Gastroesophageal sphincter (tissue), 4 donors: Measurements from ENCODE around the gene PPP4R1. TPM values are rescaled to one million over a fixed set of nuclear protein-coding genes. Genes with fewer than 3 reads are reported as not detected.

ENCODE experiments used
- ATAC-seq: fragments of 150-250 bp; one replicate; pipeline ENCODE4 v1.9.1; 2016; ENCODE audit warnings: mild to moderate bottlenecking, moderate library complexity
- H3K27ac ChIP-seq, 4 donors: fragments of 200-600 bp; sonication (generic) in 3 of 4; 1 replicate in 3 of 4; 2 replicates in 1 of 4; pipeline ENCODE4 v1.5.1; 2016 to 2019
- H3K27me3 ChIP-seq: fragments of 200-600 bp; sonication (generic); one replicate; pipeline ENCODE4 v1.5.1; 2019
- H3K36me3 ChIP-seq, 2 donors: fragments of 200-600 bp; sonication (generic); one replicate each; pipeline ENCODE4 v1.5.1; 2019; ENCODE audit warnings: control low read depth in 1 of 2
- H3K4me1 ChIP-seq, 3 donors: fragments of 200-600 bp; sonication (generic); 1 replicate in 2 of 3; 2 replicates in 1 of 3; pipeline ENCODE4 v1.5.1; 2016 to 2019; ENCODE audit warnings: control low read depth in 2 of 3
- H3K4me3 ChIP-seq, 2 donors: fragments of 200-600 bp; sonication (generic); one replicate each; pipeline ENCODE4 v1.5.1; 2019; ENCODE audit warnings: mild to moderate bottlenecking in 1 of 2, moderate library complexity in 1 of 2
- H3K9me3 ChIP-seq, 3 donors: fragments of 200-600 bp; sonication (generic); one replicate each; pipeline ENCODE4 v1.5.1; 2017 to 2019; ENCODE audit warnings: control low read depth in 2 of 3
- CTCF ChIP-seq, 4 experiments: fragments of 200-600 bp in 2 of 4; fragments of 450-650 bp in 2 of 4; sonication (generic) in 1 of 4; IDR thresholded peaks; one replicate each; pipeline ENCODE4 v1.5.1; 2017 to 2019; ENCODE audit warnings: antibody characterized with exemption in 4 of 4, mild to moderate bottlenecking in 2 of 4, moderate library complexity in 2 of 4
- EP300 ChIP-seq: sonication (generic); formaldehyde crosslinking; IDR thresholded peaks from one replicate; pipeline ENCODE4 v1.6.1; 2017; ENCODE audit warnings: antibody characterized with exemption, mild to moderate bottlenecking
- POLR2A ChIP-seq, 2 donors: fragments of 450-650 bp; IDR thresholded peaks; one replicate each; pipeline ENCODE4 v1.6.1; 2017; ENCODE audit warnings: antibody characterized with exemption in 2 of 2, mild to moderate bottlenecking in 2 of 2, moderate library complexity in 1 of 2
- POLR2AphosphoS5 ChIP-seq: sonication (generic); formaldehyde crosslinking; IDR thresholded peaks from one replicate; pipeline ENCODE4 v1.6.1; 2017; ENCODE audit warnings: antibody characterized with exemption
- WGBS, 2 donors: methylation state at CpG; one replicate each; pipeline ENCODE4 v1.1.5; 2018; ENCODE audit warnings: low coverage in 1 of 2; 5-methylcytosine and 5-hydroxymethylcytosine counted together
- total RNA-seq, 4 donors: library from RNA; depleted of rRNA; stranded (reverse); fragments of >200 nt; gene quantifications; one replicate each; pipeline ENCODE4 v1.1.0, GENCODE V29; 2016

Gene PPP4R1
- total RNA-seq, 4 donors from 2014 or later, result 91.1 to 174 (median 117) TPM

GRCh38 chr18:9577361-9577760, 37.0 kb downstream of the PPP4R1 start:
- WGBS, 2 donors, result 99% methylated on average over 8 of the region's 9 CpGs; no CpG with 5 or more reads in 1 of the 2 donors
- H3K27me3 ChIP-seq, result no peaks in the 10 kb centered on the region
- H3K36me3 ChIP-seq, result peaks cover 0 to 52% of the 10 kb centered on the region in 2 donors
- ATAC-seq, result no peak
- H3K4me3 ChIP-seq, result no peak overlapping the region
- no peak overlapping the region for H3K27ac ChIP-seq
- H3K4me1 ChIP-seq, result peaks cover 0 to 16% (median 4%) of the 10 kb centered on the region in 3 donors
- TF ChIP-seq POLR2AphosphoS5, result no peak
- TF ChIP-seq POLR2A (IDR thresholded peaks at IDR 0.05), result no peak
- TF ChIP-seq EP300, result no peak
- TF ChIP-seq CTCF (IDR thresholded peaks at IDR 0.05), result no peak
- H3K9me3 ChIP-seq, result no peaks in the 10 kb centered on the region

DNA sequence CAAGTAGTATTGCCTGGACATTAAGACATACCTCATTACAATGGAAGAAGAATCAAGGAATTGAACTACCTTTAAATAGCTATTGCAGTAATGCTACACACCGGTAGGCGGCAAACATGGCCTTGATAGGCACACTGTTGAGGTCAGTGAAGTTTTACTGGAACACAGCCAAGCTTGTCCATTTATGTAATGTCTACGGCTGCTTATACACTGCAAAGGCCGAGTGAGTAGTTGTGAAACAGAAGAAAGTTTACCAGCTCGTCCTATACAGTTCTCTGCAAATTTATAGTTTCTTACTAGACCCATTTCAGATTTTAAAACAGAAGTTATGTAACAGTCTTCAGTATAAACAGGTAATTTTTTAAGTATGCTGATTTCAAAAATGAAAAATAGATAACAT, 38.8 kb downstream of the PPP4R1 start:
- H3K4me3 ChIP-seq, result no peak overlapping the region
- peak; percentile 96 for ATAC-seq
- H3K4me1 ChIP-seq, result peaks cover 0 to 16% (median 4%) of the 10 kb centered on the region in 3 donors
- TF ChIP-seq POLR2AphosphoS5 (peak; percentile 85), POLR2A (IDR thresholded peaks at IDR 0.05) (no peak), CTCF (IDR thresholded peaks at IDR 0.05) (peak; percentile 75 to 90 (median 87)), EP300 (no peak)
- peak overlapping the region in 2 of 4 donors; percentile 37 to 49 for H3K27ac ChIP-seq
- H3K36me3 ChIP-seq, result peaks cover 0 to 52% of the 10 kb centered on the region in 2 donors
- H3K9me3 ChIP-seq, result no peaks in the 10 kb centered on the region
- H3K27me3 ChIP-seq, result no peaks in the 10 kb centered on the region
- 0 to 15% methylated on average over 5 of the region's 5 CpGs for WGBS, 2 donors

DNA sequence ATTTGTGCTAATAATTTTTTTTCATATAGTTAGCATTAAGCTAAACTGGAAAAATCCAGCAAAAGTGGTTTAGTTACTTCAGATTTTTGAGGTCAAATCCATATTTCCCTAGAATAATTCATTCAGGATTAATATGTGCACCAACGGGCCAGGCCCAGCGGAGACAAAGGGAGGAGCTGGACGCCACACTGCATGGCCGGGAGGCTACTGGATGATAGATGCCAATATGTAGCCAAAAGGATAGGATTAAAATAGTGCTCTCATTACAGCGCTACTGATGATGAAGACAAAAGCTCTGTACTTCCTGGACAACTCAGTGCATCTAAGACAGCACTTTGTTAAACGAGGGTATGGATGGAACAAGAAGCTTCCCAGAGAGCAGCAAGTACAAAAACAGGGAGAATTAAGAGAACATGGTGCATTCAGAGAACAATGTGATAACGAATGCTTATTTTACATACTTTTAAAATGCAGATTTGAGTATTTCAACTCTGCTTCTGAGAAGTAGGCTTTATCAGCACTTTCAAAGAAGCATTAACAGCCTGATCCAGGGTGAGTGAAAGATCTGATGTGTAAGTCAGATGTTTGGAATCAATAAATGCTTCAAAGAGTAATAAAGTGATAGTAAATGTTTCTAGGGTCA, 39.8 kb downstream of the PPP4R1 start:
- 66 to 77% methylated on average over 7 of the region's 7 CpGs for WGBS, 2 donors
- TF ChIP-seq CTCF (IDR thresholded peaks at IDR 0.05) (no peak), POLR2AphosphoS5 (no peak), EP300 (no peak), POLR2A (IDR thresholded peaks at IDR 0.05) (no peak)
- no peaks in the 10 kb centered on the region for H3K9me3 ChIP-seq
- no peak for ATAC-seq
- no peak overlapping the region for H3K27ac ChIP-seq
- H3K4me3 ChIP-seq, result no peak overlapping the region
- peaks cover 0 to 52% of the 10 kb centered on the region in 2 donors for H3K36me3 ChIP-seq
- H3K27me3 ChIP-seq, result no peaks in the 10 kb centered on the region
- H3K4me1 ChIP-seq, result peaks cover 0 to 22% (median 4%) of the 10 kb centered on the region in 3 donors

DNA sequence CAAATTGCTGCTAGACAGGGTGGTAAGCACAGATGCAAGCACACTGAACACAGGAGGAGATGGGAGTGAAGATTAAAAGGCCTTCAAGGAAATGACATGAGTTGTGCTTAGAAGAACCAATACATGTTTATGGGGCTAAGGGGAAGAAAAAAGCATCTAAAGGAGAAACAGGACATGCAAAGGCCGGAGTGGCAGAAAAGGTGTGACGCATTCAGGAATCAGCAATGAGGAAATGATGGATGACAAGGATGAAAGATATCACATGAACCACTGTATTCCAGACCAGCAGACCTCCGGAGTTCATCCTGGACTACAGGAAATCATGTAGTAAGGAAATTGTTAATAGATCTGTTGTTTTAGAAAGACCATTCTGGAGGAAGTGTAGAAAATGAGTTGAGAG, 42.8 kb downstream of the PPP4R1 start:
- H3K4me3 ChIP-seq, result no peak overlapping the region
- H3K27ac ChIP-seq, result no peak overlapping the region
- no peak for ATAC-seq
- H3K36me3 ChIP-seq, result peaks cover 0 to 66% of the 10 kb centered on the region in 2 donors
- WGBS, 2 donors, result 64 to 80% methylated on average over 3 of the region's 3 CpGs
- no peak for TF ChIP-seq POLR2A (IDR thresholded peaks at IDR 0.05)
- no peak for TF ChIP-seq EP300
- no peak for TF ChIP-seq POLR2AphosphoS5
- no peak for TF ChIP-seq CTCF (IDR thresholded peaks at IDR 0.05)
- H3K27me3 ChIP-seq, result no peaks in the 10 kb centered on the region
- H3K9me3 ChIP-seq, result no peaks in the 10 kb centered on the region
- H3K4me1 ChIP-seq, result peaks cover 0 to 22% (median 4%) of the 10 kb centered on the region in 3 donors

GRCh38 chr18:9570255-9570654, 44.1 kb downstream of the PPP4R1 start:
- Histone ChIP-seq H3K4me3 (no peak overlapping the region), H3K36me3 (peaks cover 0 to 72% of the 10 kb centered on the region in 2 donors), H3K9me3 (no peaks in the 10 kb centered on the region), H3K27ac (no peak overlapping the region), H3K4me1 (peaks cover 0 to 20% (median under 1%) of the 10 kb centered on the region in 3 donors), H3K27me3 (no peaks in the 10 kb centered on the region)
- TF ChIP-seq POLR2AphosphoS5 (no peak), EP300 (no peak), POLR2A (IDR thresholded peaks at IDR 0.05) (no peak)
- ATAC-seq, result no peak
- WGBS, 2 donors, result 58 to 61% methylated on average over 3 of the region's 3 CpGs
